HUES6 (cell line): ENCODE data around the gene GJB4.

Source experiments
- H3K27ac ChIP-seq: 2 replicates; pipeline ENCODE4 v1.7.0; 2013; ENCODE audit warnings: low read depth, mild to moderate bottlenecking, low read length, inconsistent platforms
- H3K27me3 ChIP-seq: 2 replicates; pipeline ENCODE4 v1.6.1; 2013; ENCODE audit warnings: low read length; ENCODE audit not compliant: control insufficient read depth, insufficient read depth
- H3K36me3 ChIP-seq: 2 replicates; pipeline ENCODE4 v1.6.1; 2013; ENCODE audit warnings: low read length; ENCODE audit not compliant: control insufficient read depth, insufficient read depth
- H3K4me1 ChIP-seq: 2 replicates; pipeline ENCODE4 v1.6.1; 2013; ENCODE audit warnings: low read length; ENCODE audit not compliant: control insufficient read depth, insufficient read depth
- H3K4me3 ChIP-seq: 2 replicates; pipeline ENCODE4 v1.5.1; 2013; ENCODE audit warnings: low read depth, low read length
- H3K9ac ChIP-seq: one replicate; pipeline ENCODE4 v1.6.1; 2013; ENCODE audit warnings: mild to moderate bottlenecking, low read length
- H3K9me3 ChIP-seq: 2 replicates; pipeline ENCODE4 v1.6.1; 2013; ENCODE audit warnings: low read depth, low read length; ENCODE audit not compliant: control insufficient read depth, insufficient read depth

The GJB4 gene

DNA sequence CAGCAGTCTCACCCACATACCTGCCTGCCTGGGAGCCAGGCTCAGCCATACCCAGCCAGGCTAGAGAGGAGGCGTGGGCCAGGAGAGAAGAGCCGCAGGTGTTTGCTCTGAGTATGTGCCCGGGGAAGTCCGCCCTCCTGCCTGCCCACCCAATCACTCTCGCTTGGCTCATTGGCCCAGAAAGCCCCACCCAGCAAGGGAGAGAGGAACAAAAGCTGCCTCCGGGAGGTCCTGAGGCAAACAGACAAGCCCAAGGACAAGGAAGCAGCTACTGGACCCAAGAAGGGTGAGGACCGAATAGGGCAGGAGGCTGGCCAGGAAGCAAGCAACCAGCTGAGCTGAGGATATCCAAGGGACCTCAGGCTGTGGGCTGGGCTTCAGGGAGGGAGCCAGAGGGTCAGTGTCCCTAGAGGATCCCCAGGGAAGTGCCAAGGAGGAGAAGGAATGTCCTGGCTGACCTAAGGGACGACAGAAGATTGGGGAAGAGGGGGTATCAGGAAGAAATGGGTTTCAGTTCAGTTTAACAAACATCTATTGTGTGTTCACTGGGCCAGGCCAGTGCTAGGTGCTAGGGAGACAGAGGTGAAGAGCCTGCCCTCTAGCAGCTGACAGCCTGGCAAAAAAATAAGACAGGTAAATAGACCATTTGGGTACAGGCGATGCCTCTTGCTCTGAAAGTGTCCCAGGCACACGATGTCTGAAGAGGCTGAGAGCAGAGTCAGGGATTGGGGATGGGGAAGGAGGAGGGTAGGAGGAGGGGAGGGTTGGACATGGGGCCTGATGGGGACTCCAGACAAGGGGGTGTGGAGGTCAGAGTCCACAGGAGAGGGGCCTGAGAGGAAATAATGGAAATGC, at the start of gene GJB4:
TSS of gene GJB4 (plus strand) at position 238 of the 855 bp plus-strand sequence. CDS start 1,515 bp downstream, outside the sequence.
- Histone ChIP-seq H3K9me3 (peaks cover 4% of the 10 kb centered on the region; the same call in 1 of the 2 replicates), H3K4me3 (no peak within 1 kb of the TSS), H3K9ac (no peak within 1 kb of the TSS), H3K27me3 (no peaks in the 10 kb centered on the region), H3K36me3 (no peaks in the 10 kb centered on the region), H3K27ac (no peak within 1 kb of the TSS), H3K4me1 (peaks cover 34% of the 10 kb centered on the region)

DNA sequence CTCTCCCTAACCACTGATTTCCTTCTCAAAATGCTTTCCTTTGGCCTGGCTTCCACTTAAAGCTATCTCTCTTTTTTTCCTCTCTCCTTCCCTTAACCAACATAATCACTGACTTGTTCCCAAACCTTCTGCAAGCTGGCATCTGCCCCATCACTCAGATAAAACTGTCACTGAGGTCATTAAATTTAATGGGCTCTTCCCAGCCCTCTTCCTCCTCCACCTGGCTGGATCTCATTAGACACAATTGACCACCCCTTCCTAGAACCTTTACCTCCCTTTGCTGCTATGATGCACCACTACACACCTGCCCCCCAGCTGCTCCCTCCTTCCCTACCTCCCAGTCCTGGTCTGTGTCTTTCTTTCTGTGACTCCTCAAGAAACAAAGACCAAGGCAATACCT, 48.7 kb upstream of the GJB4 start:
- no peak overlapping the region for H3K9ac ChIP-seq
- H3K36me3 ChIP-seq: no peaks in the 10 kb centered on the region
- H3K27me3 ChIP-seq: peaks cover 14% of the 10 kb centered on the region

DNA sequence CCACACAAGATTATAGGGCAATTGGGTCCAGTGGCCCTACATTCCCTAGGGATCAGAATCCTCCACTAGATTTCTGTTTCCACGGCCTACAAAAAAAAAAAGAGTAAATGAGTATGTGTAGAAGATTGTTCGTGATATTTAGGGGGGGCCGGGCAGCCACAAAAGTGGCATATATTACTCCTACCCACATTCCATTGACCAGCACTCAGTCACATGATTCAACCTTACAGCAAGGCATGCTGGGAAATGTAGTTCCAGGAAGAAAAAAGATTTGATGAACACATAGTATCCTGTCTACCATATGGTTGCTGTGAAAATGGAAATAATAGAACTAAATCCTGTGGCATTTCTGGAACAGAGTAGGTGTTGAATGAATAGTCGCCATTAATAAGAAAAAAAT, 48.1 kb upstream of the GJB4 start:
- Histone ChIP-seq H3K9me3 (no peaks in the 10 kb centered on the region), H3K27ac (no peak overlapping the region), H3K4me3 (no peak overlapping the region), H3K27me3 (peaks cover 10% of the 10 kb centered on the region; the same call in 1 of the 2 replicates), H3K4me1 (no peaks in the 10 kb centered on the region), H3K9ac (no peak overlapping the region), H3K36me3 (no peaks in the 10 kb centered on the region)

More for the DNA sequence above, 48.7 kb upstream of the GJB4 start:
- no peak overlapping the region for H3K4me3 ChIP-seq
- no peaks in the 10 kb centered on the region for H3K4me1 ChIP-seq
- H3K27ac ChIP-seq: no peak overlapping the region
- no peaks in the 10 kb centered on the region for H3K9me3 ChIP-seq

DNA sequence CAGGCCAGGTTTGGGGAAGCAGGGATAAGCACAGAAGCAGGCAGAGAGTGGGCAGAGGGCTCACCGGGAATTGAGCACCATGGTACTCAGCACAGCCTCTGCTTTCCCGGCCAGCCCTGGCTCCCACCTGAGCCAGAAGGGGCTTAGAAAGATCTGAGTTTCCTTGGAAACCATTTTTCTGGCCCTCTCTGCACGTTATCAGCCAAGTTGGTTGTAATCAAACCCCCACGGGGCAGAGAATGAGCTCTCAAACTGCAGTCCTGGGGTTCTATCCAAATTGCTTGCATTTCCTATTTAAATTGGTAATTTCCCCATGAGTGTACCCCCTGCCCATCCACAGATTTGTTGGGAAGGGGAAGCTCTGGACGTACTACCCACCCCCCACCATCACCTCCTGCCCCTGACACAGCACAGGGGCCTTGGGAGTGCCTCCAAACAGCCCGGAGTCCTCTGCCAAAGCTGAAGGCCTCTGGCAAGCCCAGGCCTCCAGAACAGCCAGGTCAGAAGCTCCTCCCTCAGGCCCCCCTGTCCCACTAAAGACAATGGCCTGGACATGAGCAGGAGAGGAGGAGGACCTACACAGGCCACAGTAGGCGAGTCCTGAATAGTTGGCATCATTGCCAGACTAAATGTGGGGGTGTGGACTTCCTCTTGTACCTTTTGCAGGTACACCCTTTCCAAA, 47.4 kb upstream of the GJB4 start:
- Histone ChIP-seq H3K4me3 (no peak overlapping the region), H3K4me1 (no peaks in the 10 kb centered on the region), H3K9me3 (no peaks in the 10 kb centered on the region), H3K27me3 (peaks cover 10% of the 10 kb centered on the region; the same call in 1 of the 2 replicates), H3K27ac (no peak overlapping the region), H3K36me3 (no peaks in the 10 kb centered on the region), H3K9ac (no peak overlapping the region)

DNA sequence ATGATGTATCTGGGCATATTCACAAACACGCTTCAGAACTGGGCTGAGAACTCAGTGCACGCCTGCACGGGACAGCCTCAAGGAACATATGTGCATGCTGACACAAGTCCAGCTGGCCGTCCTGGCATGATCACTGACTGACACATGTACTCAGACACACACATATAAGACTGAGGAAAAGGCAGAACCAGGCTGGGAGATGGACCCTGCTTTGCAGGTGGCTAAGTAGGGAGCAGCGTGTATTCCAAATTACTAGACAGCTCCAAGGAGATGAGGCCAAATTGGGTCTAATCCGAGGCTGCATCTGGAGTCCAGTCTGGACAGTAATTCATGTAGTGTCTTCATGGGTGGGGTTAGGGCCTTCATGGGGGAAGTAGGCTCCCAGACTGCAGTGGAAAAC, 46.1 kb upstream of the GJB4 start:
- no peaks in the 10 kb centered on the region for H3K36me3 ChIP-seq
- no peaks in the 10 kb centered on the region for H3K9me3 ChIP-seq
- no peak overlapping the region for H3K9ac ChIP-seq
- H3K4me3 ChIP-seq: no peak overlapping the region
- no peak overlapping the region for H3K27ac ChIP-seq
- H3K4me1 ChIP-seq: no peaks in the 10 kb centered on the region
- H3K27me3 ChIP-seq: peaks cover 5% of the 10 kb centered on the region; the same call in 1 of the 2 replicates

DNA sequence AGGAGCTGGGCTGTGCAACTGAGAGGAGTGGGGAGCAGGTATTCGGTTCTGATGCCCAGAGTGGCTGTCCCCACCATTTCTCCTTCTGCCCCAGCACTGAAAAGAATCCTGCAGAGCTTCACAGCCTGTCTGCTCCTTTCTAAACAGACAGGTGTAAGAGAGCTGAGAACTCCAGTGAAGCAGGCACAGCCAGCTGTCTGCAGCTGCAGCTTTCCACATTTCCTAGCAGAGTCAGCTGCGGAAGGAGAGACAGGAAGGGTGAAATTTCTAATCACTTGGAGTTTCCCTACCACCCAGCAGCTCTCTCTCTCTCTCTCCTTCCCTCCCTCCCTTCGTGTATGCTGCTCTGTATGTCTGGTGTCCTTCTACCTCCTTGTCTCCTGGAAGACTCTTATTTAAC, 45.2 kb upstream of the GJB4 start:
- Histone ChIP-seq H3K4me3 (no peak overlapping the region), H3K27ac (no peak overlapping the region), H3K27me3 (0 out of 2 replicates have a peak, but pooled peaks cover 4% of the 10 kb centered on the region), H3K9ac (no peak overlapping the region), H3K4me1 (no peaks in the 10 kb centered on the region), H3K36me3 (no peaks in the 10 kb centered on the region), H3K9me3 (no peaks in the 10 kb centered on the region)

DNA sequence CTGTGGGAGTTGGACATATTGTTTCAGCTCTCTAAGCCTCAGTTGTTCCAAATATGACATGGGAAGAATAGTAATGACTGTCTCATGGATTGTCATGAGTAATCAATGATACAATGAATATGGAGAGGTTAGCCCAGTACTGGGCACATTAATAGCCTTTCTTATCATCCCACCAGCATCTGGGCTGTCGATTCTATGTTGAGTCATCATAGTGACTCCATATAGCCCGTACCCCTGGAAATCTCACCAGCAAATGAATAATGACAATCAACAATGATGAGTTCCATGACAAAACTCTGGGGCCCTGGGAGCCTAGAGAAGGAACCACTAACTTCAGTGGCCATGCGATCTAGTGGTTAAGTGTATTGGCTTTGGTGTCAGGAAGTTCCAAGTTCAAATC, 44.4 kb upstream of the GJB4 start:
- Histone ChIP-seq H3K9ac (no peak overlapping the region), H3K4me1 (no peaks in the 10 kb centered on the region), H3K4me3 (no peak overlapping the region), H3K27me3 (0 out of 2 replicates have a peak, but pooled peaks cover 2% of the 10 kb centered on the region), H3K36me3 (no peaks in the 10 kb centered on the region), H3K27ac (no peak overlapping the region), H3K9me3 (no peaks in the 10 kb centered on the region)

DNA sequence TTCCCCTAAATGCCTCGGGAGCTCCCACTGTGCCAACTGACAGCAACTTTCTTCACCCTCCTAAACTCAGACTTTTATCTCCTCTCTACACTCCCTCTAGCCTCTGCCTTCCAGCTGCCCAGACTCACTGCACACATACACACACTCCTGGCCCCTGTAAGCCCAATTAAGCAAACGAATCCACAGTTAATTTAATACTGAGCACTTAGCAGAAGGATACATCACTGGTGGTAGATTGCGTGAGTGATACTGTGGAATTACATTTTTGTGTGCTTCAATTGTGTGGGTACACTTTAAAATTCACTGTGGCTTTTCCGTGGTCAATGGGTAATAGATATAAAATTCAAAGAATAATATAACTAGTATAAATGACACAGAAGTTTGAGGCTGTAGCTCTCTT, 38.3 kb upstream of the GJB4 start:
- peaks cover 13% of the 10 kb centered on the region; the same call in 1 of the 2 replicates for H3K27me3 ChIP-seq
- H3K4me1 ChIP-seq: no peaks in the 10 kb centered on the region
- no peaks in the 10 kb centered on the region for H3K36me3 ChIP-seq
- no peaks in the 10 kb centered on the region for H3K9me3 ChIP-seq
- H3K4me3 ChIP-seq: no peak overlapping the region
- no peak overlapping the region for H3K27ac ChIP-seq
- no peak overlapping the region for H3K9ac ChIP-seq

DNA sequence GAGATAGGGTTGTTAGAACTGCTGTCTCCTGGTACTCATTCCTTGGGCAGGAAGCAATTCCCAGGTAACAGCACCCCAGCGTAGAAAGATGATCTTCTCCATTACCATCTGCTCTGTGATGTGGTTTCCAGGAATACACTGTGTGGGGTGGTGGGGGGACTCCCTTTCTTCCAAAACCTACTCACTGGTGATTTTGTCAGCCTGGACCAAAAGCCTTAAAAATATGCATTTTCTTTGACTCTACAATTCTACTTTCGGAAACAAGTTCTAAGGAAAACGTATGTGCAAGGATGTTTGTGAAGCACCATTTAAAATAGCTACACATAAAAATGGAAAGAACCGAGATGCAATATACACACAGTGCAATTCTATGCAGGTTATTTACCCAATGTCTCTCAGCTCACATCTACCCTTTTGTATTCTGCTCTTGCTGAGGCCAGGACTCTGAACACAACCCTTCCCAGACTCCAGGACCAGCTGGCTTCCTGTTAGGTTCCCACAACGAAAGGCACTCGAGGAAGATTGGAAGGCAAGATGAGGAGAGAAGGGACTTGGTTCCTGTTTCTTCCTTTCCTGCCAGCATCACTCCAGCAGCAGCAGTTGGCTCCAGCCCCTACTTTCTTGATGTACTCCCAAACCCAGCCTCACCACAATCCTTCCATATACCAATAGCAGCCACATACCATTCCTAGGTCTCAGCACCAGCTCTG, 37.7 kb upstream of the GJB4 start:
- peaks cover 13% of the 10 kb centered on the region; the same call in 1 of the 2 replicates for H3K27me3 ChIP-seq
- no peak overlapping the region for H3K9ac ChIP-seq
- H3K27ac ChIP-seq: no peak overlapping the region
- H3K4me3 ChIP-seq: no peak overlapping the region
- no peaks in the 10 kb centered on the region for H3K4me1 ChIP-seq
- no peaks in the 10 kb centered on the region for H3K9me3 ChIP-seq
- H3K36me3 ChIP-seq: no peaks in the 10 kb centered on the region

DNA sequence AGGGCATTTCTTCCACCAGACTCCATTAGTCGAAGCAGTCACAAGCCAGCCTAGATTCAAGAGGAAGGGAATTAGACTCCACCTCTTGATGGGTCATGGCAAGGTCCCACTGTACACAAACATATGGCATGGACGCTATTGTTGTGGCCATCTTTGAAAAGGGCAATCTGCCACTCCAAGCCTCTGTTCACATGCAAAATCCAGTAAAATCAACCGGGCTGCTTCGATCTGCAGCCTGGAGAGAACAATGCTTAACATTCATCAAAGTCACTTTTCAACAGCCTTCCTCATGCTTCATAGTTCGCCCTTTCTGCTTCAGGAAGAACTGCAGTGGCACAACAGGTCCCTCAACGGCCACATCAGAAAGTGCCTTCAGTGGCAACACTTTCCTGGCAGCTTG, 32.7 kb upstream of the GJB4 start:
- Histone ChIP-seq H3K36me3 (no peaks in the 10 kb centered on the region), H3K9ac (no peak overlapping the region), H3K27me3 (peaks cover 12% of the 10 kb centered on the region), H3K4me1 (no peaks in the 10 kb centered on the region), H3K9me3 (no peaks in the 10 kb centered on the region), H3K27ac (no peak overlapping the region), H3K4me3 (no peak overlapping the region)
